Tibial artery (tissue), 4 donors: ENCODE data around the gene RPL4.

Source experiments
- DNase-seq, 2 donors: peaks; one replicate each; pipeline ENCODE4 v3.0.0-alpha.2; 2019
- H3K27ac ChIP-seq, 2 donors: fragments of 200-600 bp; sonication (generic) in 1 of 2; 1 replicate in 1 of 2; 2 replicates in 1 of 2; pipeline ENCODE4 v1.5.1; 2018 to 2019; ENCODE audit warnings: mild to moderate bottlenecking in 1 of 2
- H3K27me3 ChIP-seq, 2 donors: fragments of 200-600 bp; sonication (generic) in 1 of 2; one replicate each; pipeline versions ENCODE4 v1.5.1 to v1.6.0; 2016 to 2019
- H3K36me3 ChIP-seq, 3 donors: fragments of 200-600 bp; sonication (generic) in 2 of 3; one replicate each; pipeline ENCODE4 v1.5.1; 2016 to 2019; ENCODE audit warnings: mild to moderate bottlenecking in 2 of 3
- H3K4me1 ChIP-seq, 4 donors: fragments of 200-600 bp; sonication (generic) in 2 of 4; 1 replicate in 3 of 4; 2 replicates in 1 of 4; pipeline ENCODE4 v1.5.1; 2016 to 2019
- H3K4me3 ChIP-seq, 2 donors: fragments of 200-600 bp; sonication (generic) in 1 of 2; 1 replicate in 1 of 2; 2 replicates in 1 of 2; pipeline ENCODE4 v1.5.1; 2018 to 2019; ENCODE audit warnings: mild to moderate bottlenecking in 2 of 2
- H3K9me3 ChIP-seq, 3 donors: fragments of 200-600 bp; sonication (generic) in 1 of 3; one replicate each; pipeline ENCODE4 v1.5.1; 2016 to 2019
- intact Hi-C: fragments of 100-400 bp; cut with DNase I; formaldehyde crosslinking; loops from one replicate; pipeline ENCODE4 v1.15.0; 2023; ENCODE audit warnings: low total_unique reads
- TF ChIP-seq, protein P1 (sequence below), 2 experiments: fragments of 200-600 bp in 1 of 2; fragments of 450-650 bp in 1 of 2; IDR thresholded peaks; one replicate each; pipeline ENCODE4 v1.5.1; 2017 to 2019; ENCODE audit warnings: antibody characterized with exemption in 2 of 2, mild to moderate bottlenecking in 1 of 2, moderate library complexity in 1 of 2

Gene RPL4

GRCh38 chr15:66504563-66505429, at the start of gene RPL4, which contains the start of gene ZWILCH:
Gene RPL4 (minus strand): TSS chr15:66504855. CDS start chr15:66504790, 65 bp downstream.
Gene ZWILCH (plus strand): TSS chr15:66505326. CDS start chr15:66505339, 13 bp downstream.
- TF ChIP-seq, protein P1, sequence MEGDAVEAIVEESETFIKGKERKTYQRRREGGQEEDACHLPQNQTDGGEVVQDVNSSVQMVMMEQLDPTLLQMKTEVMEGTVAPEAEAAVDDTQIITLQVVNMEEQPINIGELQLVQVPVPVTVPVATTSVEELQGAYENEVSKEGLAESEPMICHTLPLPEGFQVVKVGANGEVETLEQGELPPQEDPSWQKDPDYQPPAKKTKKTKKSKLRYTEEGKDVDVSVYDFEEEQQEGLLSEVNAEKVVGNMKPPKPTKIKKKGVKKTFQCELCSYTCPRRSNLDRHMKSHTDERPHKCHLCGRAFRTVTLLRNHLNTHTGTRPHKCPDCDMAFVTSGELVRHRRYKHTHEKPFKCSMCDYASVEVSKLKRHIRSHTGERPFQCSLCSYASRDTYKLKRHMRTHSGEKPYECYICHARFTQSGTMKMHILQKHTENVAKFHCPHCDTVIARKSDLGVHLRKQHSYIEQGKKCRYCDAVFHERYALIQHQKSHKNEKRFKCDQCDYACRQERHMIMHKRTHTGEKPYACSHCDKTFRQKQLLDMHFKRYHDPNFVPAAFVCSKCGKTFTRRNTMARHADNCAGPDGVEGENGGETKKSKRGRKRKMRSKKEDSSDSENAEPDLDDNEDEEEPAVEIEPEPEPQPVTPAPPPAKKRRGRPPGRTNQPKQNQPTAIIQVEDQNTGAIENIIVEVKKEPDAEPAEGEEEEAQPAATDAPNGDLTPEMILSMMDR (IDR thresholded peaks at IDR 0.05) = no peak
- peak within 1 kb of the TSS; percentile 88 to 90 for H3K27ac ChIP-seq
- intact Hi-C loops = loop anchor here (5.0 kb wide), 1 partner anchor 348 kb away; no protein-coding TSS in a partner anchor
- DNase-seq = peak; percentile 67 to 86
- H3K9me3 ChIP-seq = no peaks in the 10 kb centered on the region
- no peaks in the 10 kb centered on the region for H3K27me3 ChIP-seq
- peaks cover 32 to 35% (median 33%) of the 10 kb centered on the region in 3 donors for H3K36me3 ChIP-seq
- H3K4me3 ChIP-seq = peak within 1 kb of the TSS; percentile 77 to 78
- peaks cover 0 to 27% (median 19%) of the 10 kb centered on the region in 4 donors for H3K4me1 ChIP-seq

- TF ChIP-seq, protein P1 (IDR thresholded peaks at IDR 0.05) = no peak
- no peak for DNase-seq
- Histone ChIP-seq H3K4me1 (no peaks in the 10 kb centered on the region), H3K9me3 (no peaks in the 10 kb centered on the region), H3K36me3 (peaks cover under 1 to 14% (median 9%) of the 10 kb centered on the region in 3 donors), H3K4me3 (no peak overlapping the region), H3K27ac (no peak overlapping the region), H3K27me3 (no peaks in the 10 kb centered on the region)
- intact Hi-C loops = no loop called here
Measured at GRCh38 chr15:66545255-66545654, 40.6 kb upstream of the RPL4 start.

DNA sequence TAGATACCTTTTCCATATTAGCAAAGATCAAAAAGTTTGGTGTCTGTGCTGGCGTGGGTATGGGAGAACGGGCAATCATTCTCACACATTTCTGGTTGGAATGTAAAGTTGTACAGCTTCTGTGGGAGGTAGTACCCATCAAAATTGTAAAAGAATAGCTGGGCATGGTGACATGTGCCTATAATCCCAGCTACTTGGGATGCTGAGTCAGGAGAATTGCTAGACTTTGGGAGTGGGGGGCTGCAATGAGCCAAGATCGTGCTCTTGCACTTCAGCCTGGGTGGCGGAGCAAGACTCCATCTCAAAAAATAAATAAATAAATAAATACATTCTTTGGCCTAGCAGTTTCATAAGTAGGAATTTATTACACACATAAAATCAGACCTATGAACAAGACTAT, 38.2 kb upstream of the RPL4 start:
- no peaks in the 10 kb centered on the region for H3K27me3 ChIP-seq
- intact Hi-C loops = no loop called here
- H3K27ac ChIP-seq = no peak overlapping the region
- H3K36me3 ChIP-seq = peaks cover 5 to 24% (median 19%) of the 10 kb centered on the region in 3 donors
- H3K4me1 ChIP-seq = no peaks in the 10 kb centered on the region
- TF ChIP-seq, protein P1 (IDR thresholded peaks at IDR 0.05) = no peak
- no peak overlapping the region for H3K4me3 ChIP-seq
- H3K9me3 ChIP-seq = no peaks in the 10 kb centered on the region
- DNase-seq = no peak

DNA sequence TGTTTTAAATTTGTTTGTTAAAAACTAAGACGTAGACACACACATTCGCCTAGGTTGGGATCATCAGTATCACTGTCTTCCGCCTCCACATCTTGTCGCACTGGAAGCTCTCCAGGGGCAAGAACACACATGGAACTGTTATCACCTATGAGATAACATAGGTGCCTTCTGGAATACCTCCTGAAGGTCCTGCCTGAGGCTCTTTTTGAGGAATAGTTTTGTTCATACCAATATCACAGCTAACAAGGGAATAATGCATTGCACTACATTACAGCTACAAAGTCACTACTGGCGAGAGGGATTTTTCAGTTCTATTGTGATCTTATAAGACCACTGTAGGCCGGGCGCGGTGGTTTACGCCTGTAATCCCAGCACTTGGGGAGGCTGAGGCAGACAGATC, 30.4 kb upstream of the RPL4 start:
- TF ChIP-seq, protein P1 (IDR thresholded peaks at IDR 0.05) = no peak
- intact Hi-C loops = no loop called here
- H3K27ac ChIP-seq = no peak overlapping the region
- DNase-seq = no peak
- H3K4me3 ChIP-seq = no peak overlapping the region
- peaks cover 2 to 30% (median 3%) of the 10 kb centered on the region in 3 donors for H3K36me3 ChIP-seq
- H3K9me3 ChIP-seq = no peaks in the 10 kb centered on the region
- no peaks in the 10 kb centered on the region for H3K4me1 ChIP-seq
- no peaks in the 10 kb centered on the region for H3K27me3 ChIP-seq

DNA sequence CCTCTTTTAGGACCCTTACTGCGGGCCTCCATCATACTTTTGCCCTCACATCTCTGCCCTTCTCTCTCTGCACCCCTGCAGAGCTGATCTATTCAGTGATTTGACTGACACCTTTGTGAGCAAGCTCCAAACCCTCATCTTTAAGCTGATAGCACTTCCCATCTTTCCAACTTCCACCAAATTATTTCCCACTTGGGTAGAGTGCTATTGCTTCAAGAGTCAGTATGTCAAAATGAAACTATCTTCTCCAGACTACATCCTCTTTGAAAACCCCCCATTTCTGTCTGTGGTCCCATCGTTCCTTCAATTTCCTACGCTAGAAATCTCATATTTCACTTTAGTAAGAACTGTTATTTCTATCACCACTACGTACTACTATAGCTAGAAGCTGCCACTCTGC, 20.2 kb upstream of the RPL4 start:
- peaks cover 5 to 48% (median 20%) of the 10 kb centered on the region in 3 donors for H3K36me3 ChIP-seq
- TF ChIP-seq, protein P1 (IDR thresholded peaks at IDR 0.05) = no peak
- no peaks in the 10 kb centered on the region for H3K9me3 ChIP-seq
- no peaks in the 10 kb centered on the region for H3K4me1 ChIP-seq
- intact Hi-C loops = no loop called here
- no peak overlapping the region for H3K27ac ChIP-seq
- DNase-seq = no peak
- no peak overlapping the region for H3K4me3 ChIP-seq
- no peaks in the 10 kb centered on the region for H3K27me3 ChIP-seq
